Trophoblast cell (in vitro differentiated cells and primary cell): ENCODE results near the gene RBM19.

Source experiments
- DNase-seq, 2 donors: peaks; one replicate each; pipeline ENCODE4 v3.0.0-alpha.2; 2016
- H2AFZ ChIP-seq: 2 replicates; pipeline ENCODE4 v1.6.1; 2013; ENCODE audit warnings: low read length, moderate library complexity, mild to moderate bottlenecking; ENCODE audit not compliant: insufficient read depth, poor library complexity
- H2AK5ac ChIP-seq: 2 replicates; pipeline ENCODE4 v1.6.1; 2013; ENCODE audit warnings: mild to moderate bottlenecking, low read length
- H2BK120ac ChIP-seq: 2 replicates; pipeline ENCODE4 v1.6.1; 2013; ENCODE audit warnings: low read length, mild to moderate bottlenecking, moderate library complexity; ENCODE audit not compliant: insufficient read depth, poor library complexity
- H2BK12ac ChIP-seq: 2 replicates; pipeline ENCODE4 v1.6.1; 2013; ENCODE audit warnings: mild to moderate bottlenecking, low read length, moderate library complexity
- H2BK5ac ChIP-seq: 2 replicates; pipeline ENCODE4 v1.6.1; 2013; ENCODE audit warnings: low read length, low read depth, moderate library complexity, mild to moderate bottlenecking; ENCODE audit not compliant: poor library complexity
- H3K14ac ChIP-seq: 2 replicates; pipeline ENCODE4 v1.6.1; 2013; ENCODE audit warnings: mild to moderate bottlenecking, low read length
- H3K18ac ChIP-seq: 2 replicates; pipeline ENCODE4 v1.6.1; 2013; ENCODE audit warnings: mild to moderate bottlenecking, low read length
- H3K23ac ChIP-seq: 2 replicates; pipeline ENCODE4 v1.6.1; 2013; ENCODE audit warnings: low read length
- H3K27ac ChIP-seq: 2 replicates; pipeline ENCODE4 v1.5.1; 2013; ENCODE audit warnings: low read depth, mild to moderate bottlenecking, inconsistent platforms, low read length, moderate library complexity
- H3K27me3 ChIP-seq: 2 replicates; pipeline ENCODE4 v1.6.1; 2013; ENCODE audit warnings: inconsistent platforms, mild to moderate bottlenecking, low read length, moderate library complexity; ENCODE audit not compliant: insufficient read depth
- H3K36me3 ChIP-seq, 2 experiments: 1 replicate in 1 of 2; 2 replicates in 1 of 2; pipeline ENCODE4 v1.6.1; 2013; ENCODE audit warnings: low read length in 2 of 2, mild to moderate bottlenecking in 2 of 2, moderate library complexity in 1 of 2; ENCODE audit not compliant: insufficient read depth in 2 of 2, control insufficient read depth in 1 of 2
- H3K4ac ChIP-seq: 2 replicates; pipeline ENCODE4 v1.6.1; 2013; ENCODE audit warnings: low read depth, mild to moderate bottlenecking, low read length, moderate library complexity
- H3K4me1 ChIP-seq, 2 experiments: 1 replicate in 1 of 2; 2 replicates in 1 of 2; pipeline ENCODE4 v1.6.1; 2013; ENCODE audit warnings: low read length in 2 of 2, mild to moderate bottlenecking in 2 of 2, moderate library complexity in 1 of 2; ENCODE audit not compliant: insufficient read depth in 2 of 2, control insufficient read depth in 1 of 2
- H3K4me2 ChIP-seq: 2 replicates; pipeline ENCODE4 v1.6.1; 2013; ENCODE audit warnings: inconsistent platforms, mild to moderate bottlenecking, low read length, moderate library complexity
- H3K4me3 ChIP-seq: 2 replicates; pipeline ENCODE4 v1.5.1; 2013; ENCODE audit warnings: mild to moderate bottlenecking, low read depth, low read length, inconsistent platforms
- H3K79me1 ChIP-seq: one replicate; pipeline ENCODE4 v1.6.1; 2013; ENCODE audit warnings: low read length
- H3K79me2 ChIP-seq: 2 replicates; pipeline ENCODE4 v1.6.1; 2013; ENCODE audit warnings: low read length, mild to moderate bottlenecking; ENCODE audit not compliant: control insufficient read depth, insufficient read depth, poor library complexity
- H3K9ac ChIP-seq: 2 replicates; pipeline ENCODE4 v1.6.1; 2013; ENCODE audit warnings: mild to moderate bottlenecking, low read length
- H3K9me3 ChIP-seq: 2 replicates; pipeline ENCODE4 v1.6.1; 2013; ENCODE audit warnings: low read depth, mild to moderate bottlenecking, control low read depth, inconsistent platforms, low read length; ENCODE audit not compliant: insufficient read depth
- H4K12ac ChIP-seq: 2 replicates; pipeline ENCODE4 v1.6.1; 2013; ENCODE audit warnings: low read depth, mild to moderate bottlenecking, low read length, moderate library complexity
- H4K8ac ChIP-seq: 2 replicates; pipeline ENCODE4 v1.6.1; 2013; ENCODE audit warnings: low read depth, mild to moderate bottlenecking, low read length, moderate library complexity
- H4K91ac ChIP-seq: one replicate; pipeline ENCODE4 v1.6.1; 2013; ENCODE audit warnings: low read depth, mild to moderate bottlenecking, low read length, moderate library complexity
- WGBS: extraction: QIAGEN DNeasy Blood & Tissue Kit; methylation state at CpG from one replicate; pipeline ENCODE4 v1.1.7; 2013; ENCODE audit warnings: missing lambda C conversion rate; ENCODE audit not compliant: insufficient read length, insufficient coverage; ENCODE audit errors: extremely low coverage; 5-methylcytosine and 5-hydroxymethylcytosine counted together

The RBM19 gene

DNA sequence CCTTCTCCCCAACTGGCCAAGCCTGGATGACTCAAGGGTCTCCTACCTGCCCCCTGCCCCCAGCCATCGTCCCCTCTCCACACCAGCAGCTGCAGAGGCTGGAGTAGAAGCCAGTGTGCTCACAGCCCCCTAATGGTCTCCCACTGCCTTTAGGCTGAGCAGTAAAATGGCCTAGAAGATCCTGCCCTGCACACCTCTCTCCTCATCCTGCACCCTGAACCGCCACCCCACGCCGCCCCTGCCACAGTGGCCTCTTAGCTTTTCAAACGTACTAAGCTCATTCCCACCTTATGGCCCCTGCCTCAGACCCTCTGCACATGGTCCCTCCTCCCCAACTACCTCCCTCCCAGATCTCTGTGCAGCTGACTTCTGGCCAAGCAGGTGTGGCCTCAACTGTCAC, 46.3 kb downstream of the RBM19 start:
- Histone ChIP-seq H2AK5ac (no peak overlapping the region), H3K79me2 (no peaks in the 10 kb centered on the region), H2BK120ac (no peak overlapping the region), H2BK12ac (no peak overlapping the region), H3K4me3 (no peak overlapping the region), H3K23ac (no peak overlapping the region), H3K27me3 (no peaks in the 10 kb centered on the region), H3K36me3 (peaks cover 19 to 34% of the 10 kb centered on the region in 2 experiments), H2BK5ac (no peak overlapping the region), H4K12ac (no peak overlapping the region), H3K14ac (no peak overlapping the region), H3K4me2 (no peak overlapping the region), H3K4ac (no peak overlapping the region), H3K4me1 (no peaks in the 10 kb centered on the region), H3K9me3 (no peaks in the 10 kb centered on the region), H4K91ac (no peak overlapping the region), H3K18ac (no peak overlapping the region), H2AFZ (no peak overlapping the region), H3K9ac (no peak overlapping the region), H4K8ac (no peak overlapping the region), H3K79me1 (no peaks in the 10 kb centered on the region), H3K27ac (no peak overlapping the region)
- DNase-seq = no peak
- WGBS = no CpG with 5 or more reads among the region's 5 CpGs

DNA sequence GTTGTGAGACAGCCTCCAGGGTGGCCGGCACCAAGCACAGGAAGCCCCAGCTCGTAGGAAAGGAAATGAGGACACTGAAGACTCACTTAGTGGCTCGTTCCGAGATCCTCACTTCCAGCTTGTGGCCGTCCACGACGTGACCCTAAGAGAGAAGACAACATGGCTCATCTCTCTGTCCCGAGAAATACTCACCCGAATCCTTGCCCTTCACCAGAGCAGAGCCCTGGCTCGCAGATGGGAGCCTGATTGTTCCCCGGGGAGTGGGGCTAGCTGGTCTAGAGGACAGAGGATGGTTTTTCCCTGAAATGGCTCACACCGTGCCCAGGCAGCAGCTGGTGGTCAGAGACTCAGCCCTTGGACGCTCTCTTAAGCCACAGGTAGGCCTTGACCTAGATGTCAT, 47.8 kb downstream of the RBM19 start:
- Histone ChIP-seq H3K36me3 (peaks cover 14 to 25% of the 10 kb centered on the region in 2 experiments), H4K8ac (no peak overlapping the region), H3K9me3 (no peaks in the 10 kb centered on the region)

DNA sequence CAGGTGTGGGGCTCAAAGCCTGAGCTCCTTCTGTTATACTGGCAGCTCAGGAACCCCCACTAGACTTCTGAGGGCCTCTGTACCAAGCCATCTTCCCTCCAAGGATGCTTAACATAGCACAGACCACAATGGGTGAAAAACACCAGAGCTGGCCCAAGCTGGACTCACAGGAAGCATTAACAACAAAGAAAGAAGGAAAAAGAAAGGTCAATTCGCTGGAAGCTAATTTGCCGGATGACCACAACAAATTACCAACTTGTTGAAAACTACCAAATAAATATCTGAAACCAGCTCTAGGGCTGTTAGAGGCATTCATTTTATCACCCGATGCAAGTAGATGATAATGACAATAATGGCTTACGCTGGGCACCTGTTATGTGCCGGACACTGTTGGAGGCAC, 48.7 kb downstream of the RBM19 start:
- H3K9me3 ChIP-seq = no peaks in the 10 kb centered on the region
- H3K79me1 ChIP-seq = no peaks in the 10 kb centered on the region
- no peak overlapping the region for H3K18ac ChIP-seq
- H3K79me2 ChIP-seq = no peaks in the 10 kb centered on the region
- H3K27ac ChIP-seq = no peak overlapping the region
- no peak overlapping the region for H4K91ac ChIP-seq
- H2BK120ac ChIP-seq = no peak overlapping the region
- no peak overlapping the region for H4K8ac ChIP-seq
- WGBS = no CpG with 5 or more reads among the region's 5 CpGs
- no peak overlapping the region for H3K9ac ChIP-seq
- no peak overlapping the region for H3K4me3 ChIP-seq
- no peak overlapping the region for H3K23ac ChIP-seq
- H2AK5ac ChIP-seq = no peak overlapping the region
- H3K4me1 ChIP-seq = no peaks in the 10 kb centered on the region
- H3K27me3 ChIP-seq = no peaks in the 10 kb centered on the region
- H2AFZ ChIP-seq = no peak overlapping the region
- H3K14ac ChIP-seq = no peak overlapping the region
- no peak overlapping the region for H4K12ac ChIP-seq
- no peak overlapping the region for H2BK5ac ChIP-seq
- DNase-seq = no peak
- no peak overlapping the region for H2BK12ac ChIP-seq
- H3K4ac ChIP-seq = no peak overlapping the region
- H3K4me2 ChIP-seq = no peak overlapping the region
- H3K36me3 ChIP-seq = peaks cover 14 to 22% of the 10 kb centered on the region in 2 experiments

More for the DNA sequence above, 47.8 kb downstream of the RBM19 start:
- Histone ChIP-seq H2AK5ac (no peak overlapping the region), H3K4me3 (no peak overlapping the region), H3K79me1 (no peaks in the 10 kb centered on the region), H3K9ac (no peak overlapping the region), H3K23ac (no peak overlapping the region), H2BK120ac (no peak overlapping the region), H2BK5ac (no peak overlapping the region), H2BK12ac (no peak overlapping the region), H4K91ac (no peak overlapping the region), H3K79me2 (no peaks in the 10 kb centered on the region), H3K27ac (no peak overlapping the region), H3K27me3 (no peaks in the 10 kb centered on the region), H3K18ac (no peak overlapping the region), H3K4me2 (no peak overlapping the region), H3K4ac (no peak overlapping the region), H4K12ac (no peak overlapping the region), H3K4me1 (no peaks in the 10 kb centered on the region), H2AFZ (no peak overlapping the region), H3K14ac (no peak overlapping the region)
- no CpG with 5 or more reads among the region's 13 CpGs for WGBS
- DNase-seq = no peak

DNA sequence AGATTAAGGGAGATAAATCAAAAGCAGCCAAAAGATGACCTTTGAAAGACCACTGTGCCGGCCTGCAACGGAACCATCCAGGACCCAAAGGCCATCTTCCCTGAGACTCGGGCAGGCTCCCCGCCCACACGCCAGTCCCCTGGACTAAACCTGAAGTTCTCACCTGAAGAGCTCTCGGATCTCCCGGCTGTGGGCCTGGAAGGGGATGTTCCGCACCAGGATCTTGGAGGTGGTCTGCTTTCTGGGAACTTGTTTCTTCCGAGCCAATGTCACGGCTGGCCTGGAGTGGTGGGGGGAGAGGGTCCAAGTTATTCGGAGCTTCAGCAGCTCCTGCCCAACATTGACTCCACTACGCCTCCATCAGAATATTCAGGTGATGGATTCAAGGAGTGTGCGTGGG, 51.3 kb downstream of the RBM19 start:
- no peak overlapping the region for H2AK5ac ChIP-seq
- no peak overlapping the region for H3K14ac ChIP-seq
- H3K79me2 ChIP-seq = no peaks in the 10 kb centered on the region
- H3K27ac ChIP-seq = no peak overlapping the region
- no peak overlapping the region for H4K12ac ChIP-seq
- H3K9me3 ChIP-seq = no peaks in the 10 kb centered on the region
- H3K9ac ChIP-seq = no peak overlapping the region
- DNase-seq = no peak
- no peaks in the 10 kb centered on the region for H3K27me3 ChIP-seq
- no peak overlapping the region for H2BK120ac ChIP-seq
- no peak overlapping the region for H2BK12ac ChIP-seq
- no peak overlapping the region for H3K23ac ChIP-seq
- no peaks in the 10 kb centered on the region for H3K79me1 ChIP-seq
- H3K4me3 ChIP-seq = no peak overlapping the region
- no peak overlapping the region for H2AFZ ChIP-seq
- no peak overlapping the region for H3K18ac ChIP-seq
- H3K4me1 ChIP-seq = no peaks in the 10 kb centered on the region
- no peak overlapping the region for H3K4ac ChIP-seq
- no peak overlapping the region for H4K8ac ChIP-seq
- H2BK5ac ChIP-seq = no peak overlapping the region
- H3K36me3 ChIP-seq = peaks cover 15 to 23% of the 10 kb centered on the region in 2 experiments
- no peak overlapping the region for H4K91ac ChIP-seq
- no CpG with 5 or more reads among the region's 13 CpGs for WGBS
- H3K4me2 ChIP-seq = no peak overlapping the region
